Rectal smooth muscle tissue (tissue), 1 donor: ENCODE data around the gene VENTX.

Source experiments
- H3K27ac ChIP-seq: one replicate; pipeline ENCODE4 v1.7.0; 2013; ENCODE audit warnings: low read depth, low read length, inconsistent platforms
- H3K27me3 ChIP-seq: one replicate; pipeline ENCODE4 v1.7.0; 2013; ENCODE audit warnings: low read length; ENCODE audit not compliant: control insufficient read depth, insufficient read depth
- H3K36me3 ChIP-seq: one replicate; pipeline ENCODE4 v1.7.0; 2013; ENCODE audit warnings: low read length; ENCODE audit not compliant: control insufficient read depth, insufficient read depth
- H3K4me1 ChIP-seq: one replicate; pipeline ENCODE4 v1.7.0; 2013; ENCODE audit warnings: low read length; ENCODE audit not compliant: control insufficient read depth, insufficient read depth
- H3K4me3 ChIP-seq: one replicate; pipeline ENCODE4 v1.7.0; 2013; ENCODE audit warnings: low read length
- H3K9ac ChIP-seq: one replicate; pipeline ENCODE4 v1.7.0; 2013; ENCODE audit warnings: low read length

Gene VENTX

DNA sequence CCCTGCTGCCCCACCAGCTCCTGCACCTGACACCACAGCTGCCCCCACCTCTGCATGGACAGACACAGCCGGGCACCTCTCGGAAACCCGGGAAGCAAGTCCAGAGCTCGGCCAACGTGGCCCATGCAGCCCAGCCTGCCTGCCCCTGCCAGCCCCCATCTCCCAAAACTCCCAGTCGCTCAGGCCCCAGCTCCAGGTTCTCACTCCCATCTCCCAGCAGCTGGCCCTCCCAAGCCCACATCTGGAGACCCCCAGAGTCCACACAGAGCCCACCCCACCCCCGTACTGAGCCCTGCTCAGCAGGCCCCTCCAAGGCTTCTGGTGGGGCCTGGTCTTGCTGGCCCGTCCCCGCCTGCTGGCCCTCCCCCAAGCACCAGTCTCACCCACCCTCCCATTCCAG is 39.9 kb upstream of the VENTX start:
- Histone ChIP-seq H3K27ac (no peak overlapping the region), H3K4me1 (no peaks in the 10 kb centered on the region), H3K4me3 (no peak overlapping the region), H3K27me3 (no peaks in the 10 kb centered on the region), H3K9ac (no peak overlapping the region), H3K36me3 (no peaks in the 10 kb centered on the region)

DNA sequence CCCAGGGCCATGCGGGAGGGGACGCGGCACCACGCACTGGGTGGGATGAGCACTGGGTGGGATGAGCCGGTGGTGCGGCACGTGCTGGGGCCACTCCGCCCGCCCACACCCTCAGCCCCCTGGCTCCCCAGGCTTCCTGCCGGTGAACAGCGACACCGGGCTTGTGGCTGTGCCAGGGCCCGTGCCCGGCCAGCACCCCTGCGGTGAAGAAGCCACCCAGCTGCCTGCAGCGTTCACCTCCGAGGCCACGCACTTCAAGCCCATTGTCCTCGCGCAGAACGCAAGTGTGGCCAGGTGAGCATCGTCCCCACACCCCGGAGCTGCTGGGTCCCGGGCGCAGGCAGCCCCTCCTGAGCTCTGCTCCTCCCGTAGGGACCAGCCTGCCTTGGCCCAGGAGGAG is 39.4 kb upstream of the VENTX start:
- Histone ChIP-seq H3K36me3 (no peaks in the 10 kb centered on the region), H3K9ac (no peak overlapping the region), H3K4me3 (no peak overlapping the region), H3K4me1 (no peaks in the 10 kb centered on the region), H3K27me3 (no peaks in the 10 kb centered on the region), H3K27ac (no peak overlapping the region)

DNA sequence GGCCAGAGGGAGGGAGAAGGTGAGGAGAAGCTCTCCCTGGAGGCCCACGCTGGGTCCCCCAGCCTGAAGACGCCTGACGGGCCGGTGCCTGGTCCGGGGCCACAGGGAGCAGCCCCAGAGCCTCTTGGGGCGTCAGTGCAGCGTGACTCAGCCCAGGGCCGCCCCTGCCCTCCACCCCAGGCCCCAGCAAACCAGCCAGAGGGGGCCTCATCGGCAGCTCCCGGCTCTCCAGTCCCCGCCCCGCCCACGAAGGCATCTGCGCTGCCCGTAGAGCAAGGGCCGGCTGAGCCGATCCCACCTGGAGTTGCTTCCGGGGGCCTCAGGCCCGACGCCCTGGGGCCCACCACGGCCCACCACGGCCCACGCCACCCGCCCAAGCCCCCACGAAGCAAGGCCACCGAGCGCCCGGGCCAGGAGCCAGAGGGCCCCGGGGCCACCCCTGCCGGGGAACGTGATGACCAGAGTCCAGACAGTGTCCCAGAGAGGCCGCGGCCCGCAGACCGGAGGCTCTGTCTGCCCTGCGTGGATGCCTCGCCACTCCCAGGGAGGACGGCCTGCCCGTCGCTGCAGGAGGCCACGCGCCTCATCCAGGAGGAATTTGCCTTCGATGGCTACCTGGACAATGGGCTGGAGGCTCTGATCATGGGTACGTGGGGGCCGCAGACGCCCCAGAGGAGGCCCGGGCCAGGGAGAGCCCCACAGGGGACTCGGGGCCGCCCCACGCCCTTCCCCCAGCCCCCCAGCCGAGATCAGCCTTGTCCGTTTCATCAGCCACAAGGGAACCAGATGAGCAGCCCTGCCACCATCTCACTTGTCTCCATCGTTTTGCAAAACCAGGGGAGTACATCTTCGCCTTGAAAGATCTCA is 38.8 kb upstream of the VENTX start:
- H3K4me1 ChIP-seq, result no peaks in the 10 kb centered on the region
- no peak overlapping the region for H3K4me3 ChIP-seq
- H3K9ac ChIP-seq, result no peak overlapping the region
- H3K36me3 ChIP-seq, result no peaks in the 10 kb centered on the region
- H3K27me3 ChIP-seq, result no peaks in the 10 kb centered on the region
- H3K27ac ChIP-seq, result no peak overlapping the region

DNA sequence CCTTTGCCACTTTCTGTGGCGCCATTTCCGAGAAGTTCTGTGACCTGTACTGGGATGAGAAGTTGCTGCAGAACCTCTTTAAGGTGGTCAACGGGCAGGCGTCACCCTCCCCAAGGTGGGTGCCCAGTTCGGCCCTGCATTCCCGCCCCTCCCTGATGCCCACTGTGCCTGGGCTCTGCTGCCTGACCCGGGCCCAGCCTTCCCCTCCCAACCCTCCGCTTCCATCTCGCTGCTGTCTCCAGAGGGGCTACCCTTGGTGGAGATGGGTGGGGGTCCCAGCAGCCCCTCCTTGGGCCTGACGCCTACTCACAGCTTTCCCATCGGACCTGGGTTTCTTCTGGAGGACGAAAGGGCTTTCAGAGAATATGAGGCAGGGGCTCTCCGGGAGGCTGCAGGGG is 38.2 kb upstream of the VENTX start:
- Histone ChIP-seq H3K4me3 (no peak overlapping the region), H3K9ac (no peak overlapping the region), H3K4me1 (no peaks in the 10 kb centered on the region), H3K36me3 (no peaks in the 10 kb centered on the region), H3K27ac (no peak overlapping the region), H3K27me3 (no peaks in the 10 kb centered on the region)

DNA sequence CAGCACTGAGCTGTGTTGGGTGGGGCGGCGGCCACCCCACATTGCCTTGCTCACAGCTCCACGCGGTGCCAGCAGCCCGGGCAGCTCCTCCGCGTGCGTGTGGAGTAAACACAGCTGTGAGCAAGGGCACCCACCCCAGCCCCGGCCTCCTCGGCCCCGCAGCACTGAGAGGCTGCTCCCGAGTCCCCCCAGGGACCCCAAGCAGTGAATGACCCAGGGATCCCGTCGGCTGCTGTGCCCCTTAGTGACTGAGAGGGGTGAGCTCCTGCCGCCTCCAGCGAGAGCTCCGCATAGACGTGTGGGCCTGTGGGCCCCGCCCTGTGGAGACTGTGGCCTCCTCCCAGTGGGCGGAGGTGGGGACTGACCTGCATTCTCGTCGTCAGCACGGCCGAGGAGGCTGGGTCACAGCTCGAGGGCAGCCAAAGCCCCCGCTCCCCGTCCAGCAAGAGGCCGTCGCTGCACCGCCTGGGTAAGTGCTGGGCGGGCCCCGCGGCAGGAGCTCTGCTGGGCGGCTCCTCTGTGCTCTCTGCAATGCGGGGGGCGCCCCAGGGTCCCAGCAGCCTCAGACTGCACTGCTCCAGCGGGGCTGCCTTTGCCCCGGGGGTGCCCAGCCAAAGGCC is 37.6 kb upstream of the VENTX start:
- Histone ChIP-seq H3K27ac (no peak overlapping the region), H3K4me3 (no peak overlapping the region), H3K36me3 (no peaks in the 10 kb centered on the region), H3K27me3 (no peaks in the 10 kb centered on the region), H3K4me1 (no peaks in the 10 kb centered on the region), H3K9ac (no peak overlapping the region)

DNA sequence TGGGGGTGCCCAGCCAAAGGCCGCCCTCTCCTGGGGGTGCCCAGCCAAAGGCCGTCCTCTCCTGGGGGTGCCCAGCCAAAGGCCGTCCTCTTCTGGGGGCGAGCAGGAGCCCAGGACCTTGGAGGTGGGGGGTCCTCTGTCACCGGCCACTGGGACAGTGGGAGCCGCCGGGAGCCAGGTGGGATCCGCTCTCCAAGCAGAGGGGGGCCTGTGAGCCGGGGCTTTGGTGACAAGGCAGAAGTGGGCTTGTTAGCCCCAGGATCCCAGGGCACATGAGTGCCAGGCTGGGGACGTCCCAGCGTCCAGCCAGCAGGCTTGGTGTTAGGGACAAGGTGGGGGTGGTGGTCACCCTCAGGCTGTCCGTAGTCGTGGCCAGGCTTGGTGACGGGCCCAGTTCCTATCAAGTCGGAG is 37.0 kb upstream of the VENTX start:
- no peak overlapping the region for H3K4me3 ChIP-seq
- H3K4me1 ChIP-seq, result no peaks in the 10 kb centered on the region
- no peaks in the 10 kb centered on the region for H3K36me3 ChIP-seq
- H3K9ac ChIP-seq, result no peak overlapping the region
- H3K27me3 ChIP-seq, result no peaks in the 10 kb centered on the region
- H3K27ac ChIP-seq, result no peak overlapping the region

DNA sequence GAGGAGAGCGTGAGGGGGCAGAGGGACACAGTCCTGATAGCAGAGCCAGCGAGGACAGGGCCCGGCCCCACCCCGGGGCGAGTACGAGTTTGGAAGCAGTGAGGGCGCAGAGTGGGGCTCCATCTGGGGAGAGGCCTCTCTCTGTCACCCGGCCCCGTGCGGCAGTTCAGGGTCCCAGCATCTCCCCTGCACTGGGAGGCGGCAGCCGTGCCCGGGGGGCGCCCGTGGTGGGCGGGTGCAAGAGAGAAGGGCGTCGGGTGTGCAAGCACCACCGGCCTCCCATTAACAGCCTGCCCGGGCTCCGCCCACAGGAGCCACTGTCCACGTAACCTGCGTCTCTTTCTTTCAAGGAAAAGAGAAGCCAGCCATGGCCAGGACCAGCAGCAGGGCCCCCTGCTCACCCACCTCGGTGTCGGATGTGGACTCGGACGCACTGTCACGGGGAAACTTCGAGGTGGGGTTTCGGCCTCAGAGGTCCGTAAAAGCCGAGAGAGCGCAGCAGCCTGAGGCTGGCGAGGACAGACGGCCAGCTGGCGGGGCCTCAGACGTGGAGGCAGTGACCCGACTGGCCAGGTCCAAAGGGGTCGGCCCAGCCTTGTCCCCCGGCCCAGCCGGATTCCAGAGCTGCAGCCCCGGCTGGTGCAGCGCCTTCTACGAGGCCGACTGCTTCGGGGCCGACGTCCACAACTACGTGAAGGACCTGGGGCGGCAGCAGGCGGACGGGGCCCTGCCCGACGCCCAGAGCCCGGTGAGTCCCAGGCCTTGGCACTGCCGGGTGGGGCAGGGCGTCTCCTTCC is 36.3 kb upstream of the VENTX start:
- Histone ChIP-seq H3K9ac (no peak overlapping the region), H3K4me1 (no peaks in the 10 kb centered on the region), H3K27me3 (no peaks in the 10 kb centered on the region), H3K36me3 (no peaks in the 10 kb centered on the region), H3K4me3 (no peak overlapping the region), H3K27ac (no peak overlapping the region)

DNA sequence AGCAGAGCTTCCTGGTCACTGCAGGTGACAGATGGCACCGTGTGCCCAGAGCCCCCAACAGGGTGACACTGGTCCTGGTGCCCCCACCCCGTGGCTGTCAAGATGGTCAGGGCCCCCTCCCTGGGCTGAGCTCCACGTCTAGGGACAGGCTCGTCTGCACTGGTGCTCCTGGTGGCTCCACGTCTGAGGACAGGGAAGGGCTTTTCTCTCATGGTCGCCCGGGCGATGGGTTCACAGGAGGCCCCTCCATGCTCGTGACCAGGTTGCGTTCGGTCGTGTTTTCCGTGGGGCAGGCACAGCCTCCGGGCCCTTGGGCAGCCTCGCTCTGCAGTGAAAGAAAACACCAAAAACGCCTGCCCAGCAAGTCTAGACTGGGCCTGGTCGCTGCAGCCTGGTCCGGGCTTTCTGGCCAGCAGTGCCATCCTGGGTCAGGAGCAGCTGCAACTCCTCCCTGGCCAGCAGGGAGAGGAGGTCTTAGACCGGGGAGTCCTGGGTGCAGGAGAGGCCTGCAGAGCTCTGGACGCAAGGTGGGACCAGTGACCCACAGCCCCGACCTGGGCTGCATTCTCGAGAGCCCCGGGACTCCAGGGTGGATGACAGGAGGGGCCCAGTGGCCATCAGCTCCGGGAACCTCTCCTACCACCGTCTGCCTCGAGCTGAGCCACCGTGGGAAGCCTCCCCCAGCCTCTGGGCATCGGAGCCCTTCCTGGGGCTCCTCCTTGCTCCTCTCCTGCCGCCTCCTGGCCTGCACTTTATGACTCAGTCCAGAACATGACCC is 35.5 kb upstream of the VENTX start:
- H3K27me3 ChIP-seq, result no peaks in the 10 kb centered on the region
- no peaks in the 10 kb centered on the region for H3K36me3 ChIP-seq
- no peak overlapping the region for H3K9ac ChIP-seq
- no peak overlapping the region for H3K27ac ChIP-seq
- no peak overlapping the region for H3K4me3 ChIP-seq
- no peaks in the 10 kb centered on the region for H3K4me1 ChIP-seq

DNA sequence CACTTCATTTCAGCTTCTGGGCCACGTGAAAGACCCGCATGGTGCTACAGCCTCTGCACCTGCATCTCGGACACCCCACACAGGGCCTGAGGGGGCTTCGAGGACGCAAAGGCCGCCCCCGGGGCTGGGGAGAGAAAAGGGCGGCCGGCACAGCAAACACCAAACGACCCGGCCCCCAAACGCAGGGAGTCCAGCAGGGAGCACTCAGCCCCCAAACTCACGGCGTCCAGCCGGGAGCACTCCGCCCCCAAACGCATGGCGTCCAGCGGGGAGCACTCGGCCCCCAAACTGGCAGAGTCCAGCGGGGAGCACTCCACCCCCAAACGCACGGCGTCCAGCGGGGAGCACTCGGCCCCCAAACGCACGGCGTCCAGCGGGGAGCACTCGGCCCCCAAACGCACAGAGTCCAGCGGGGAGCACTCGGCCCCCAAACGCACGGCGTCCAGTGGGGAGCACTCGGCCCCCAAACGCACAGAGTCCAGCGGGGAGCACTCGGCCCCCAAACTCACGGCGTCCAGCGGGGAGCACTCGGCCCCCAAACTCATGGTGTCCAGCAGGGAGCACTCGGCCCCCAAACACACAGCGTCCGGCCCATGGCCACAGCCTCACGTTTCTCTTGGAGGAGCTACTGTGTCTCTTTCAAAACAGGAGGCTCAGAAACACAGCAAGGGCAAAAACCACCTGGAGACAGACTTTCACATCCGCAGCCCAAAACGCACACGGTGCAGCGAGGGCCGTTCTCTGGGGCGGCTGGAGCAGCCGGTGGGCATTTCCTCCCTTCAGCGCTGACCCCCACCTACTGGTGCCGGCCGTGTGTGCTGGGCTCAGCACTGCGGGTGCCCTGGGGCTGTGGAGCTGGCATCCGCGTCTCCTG is 34.6 kb upstream of the VENTX start:
- Histone ChIP-seq H3K4me1 (no peaks in the 10 kb centered on the region), H3K27ac (no peak overlapping the region), H3K4me3 (no peak overlapping the region), H3K36me3 (no peaks in the 10 kb centered on the region), H3K9ac (no peak overlapping the region), H3K27me3 (no peaks in the 10 kb centered on the region)

DNA sequence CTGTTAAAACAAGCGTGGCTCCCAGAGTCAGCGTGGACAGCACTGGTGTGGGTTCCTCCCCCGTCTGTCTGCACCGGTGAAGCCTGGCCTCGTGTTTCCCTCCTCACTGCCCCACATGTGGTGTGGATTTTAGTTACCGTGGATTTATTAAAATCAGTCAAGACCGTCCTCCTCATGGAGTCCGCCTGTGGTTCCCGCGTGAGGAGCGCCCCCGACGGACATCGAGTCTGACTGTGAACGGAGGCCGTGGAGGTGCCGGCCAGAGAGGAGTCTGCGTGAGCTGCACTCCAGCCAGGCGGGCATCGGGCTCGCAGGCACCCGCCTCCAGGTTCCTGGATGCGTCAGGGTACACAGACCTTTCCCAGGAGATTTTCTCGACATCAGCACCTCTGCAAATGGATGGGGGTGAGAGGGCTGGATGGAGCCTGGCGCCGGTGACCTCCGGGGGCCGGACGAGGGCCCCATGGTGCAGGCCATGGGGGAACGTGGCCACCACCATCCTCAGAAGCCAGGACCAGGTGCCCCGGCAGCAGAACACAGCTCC is 33.9 kb upstream of the VENTX start:
- Histone ChIP-seq H3K27ac (no peak overlapping the region), H3K4me3 (no peak overlapping the region), H3K36me3 (no peaks in the 10 kb centered on the region), H3K27me3 (no peaks in the 10 kb centered on the region), H3K4me1 (no peaks in the 10 kb centered on the region), H3K9ac (no peak overlapping the region)

DNA sequence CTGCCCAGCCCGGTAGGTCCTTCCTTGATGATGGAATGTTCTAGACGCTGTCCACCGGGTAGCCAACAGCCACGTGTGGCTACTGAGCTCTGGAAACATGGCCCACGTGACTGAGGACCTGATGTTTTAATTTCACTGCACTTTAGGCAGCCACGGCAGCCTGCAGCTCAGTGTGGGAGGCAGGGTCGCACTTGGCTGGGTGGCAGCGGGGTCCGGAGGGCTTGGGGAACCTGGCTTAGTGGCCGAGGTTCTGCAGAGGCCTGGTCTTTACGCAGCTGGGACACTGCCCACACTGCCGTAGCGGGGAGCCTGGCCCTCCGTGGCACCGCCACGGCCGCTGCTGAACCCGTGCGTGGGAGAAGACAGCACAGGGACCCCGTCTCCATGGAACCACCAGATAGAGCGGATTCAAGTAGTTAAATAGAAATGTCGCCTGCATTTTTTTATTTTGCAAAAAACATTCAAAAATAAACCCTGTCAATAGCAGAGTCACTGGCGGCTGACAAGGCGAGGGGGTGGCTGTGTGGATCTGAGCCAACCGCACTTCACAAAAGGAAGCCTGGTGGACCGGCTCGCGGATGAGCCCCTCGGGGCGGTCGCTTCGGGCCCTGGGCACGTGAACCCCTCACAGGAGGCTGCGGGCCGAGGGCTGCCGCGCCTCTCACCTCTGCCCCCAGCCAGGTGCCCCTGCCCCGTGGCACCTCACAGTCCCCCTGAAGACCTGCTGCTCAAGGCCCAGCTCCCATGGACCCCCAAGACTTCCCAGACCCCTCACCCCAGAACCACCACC is 33.2 kb upstream of the VENTX start:
- no peaks in the 10 kb centered on the region for H3K27me3 ChIP-seq
- H3K4me1 ChIP-seq, result no peaks in the 10 kb centered on the region
- H3K36me3 ChIP-seq, result no peaks in the 10 kb centered on the region
- no peak overlapping the region for H3K4me3 ChIP-seq
- no peak overlapping the region for H3K27ac ChIP-seq
- no peak overlapping the region for H3K9ac ChIP-seq
